Activated T-cell treated with anti-CD3 and anti-CD28 coated beads, Interleukin-2, amount 50 U/mL, for 72 hours (primary cell): Measurements from ENCODE around the gene VAPA. TPM values are rescaled to one million over a fixed set of nuclear protein-coding genes. Genes with fewer than 3 reads are reported as not detected.

Experiments used
- ATAC-seq, 2 donors: fragments of 150-1000 bp; cut with Tn5 transposase; replicated peaks in 1 of 2; 2 replicates each; pipeline ENCODE4 v1.10.0; 2021; ENCODE audit warnings: moderate library complexity in 2 of 2, mild to moderate bottlenecking in 1 of 2
- DNase-seq, 2 donors: peaks; one replicate each; pipeline ENCODE4 v3.0.0; 2021 to 2022; ENCODE audit warnings: mixed read lengths in 1 of 2
- H3K27ac Mint-ChIP-seq: one replicate; pipeline ENCODE4 v1.8.0; 2022; ENCODE audit warnings: mild to moderate bottlenecking, moderate library complexity, mixed read lengths
- H3K27me3 Mint-ChIP-seq: one replicate; pipeline ENCODE4 v1.8.0; 2022; ENCODE audit warnings: low read depth, mixed read lengths
- H3K36me3 Mint-ChIP-seq, 2 donors: one replicate each; pipeline ENCODE4 v1.8.0; 2022; ENCODE audit warnings: mixed read lengths in 2 of 2, mild to moderate bottlenecking in 1 of 2; ENCODE audit not compliant: insufficient read depth in 2 of 2
- H3K4me1 Mint-ChIP-seq: one replicate; pipeline ENCODE4 v1.8.0; 2022; ENCODE audit warnings: low read depth, mixed read lengths
- H3K4me3 Mint-ChIP-seq, 2 donors: one replicate each; pipeline ENCODE4 v1.8.0; 2022; ENCODE audit warnings: mild to moderate bottlenecking in 2 of 2, mixed read lengths in 2 of 2, moderate library complexity in 2 of 2
- H3K9me3 Mint-ChIP-seq, 2 donors: one replicate each; pipeline ENCODE4 v1.8.0; 2022; ENCODE audit warnings: mixed read lengths in 2 of 2
- total RNA-seq, 2 donors: library from RNA; stranded (reverse); gene quantifications; one replicate each; pipeline ENCODE4 v1.2.3, GENCODE V29; 2022

VAPA gene
- total RNA-seq, 2 donors from 2014 or later, result 197 to 209 TPM

DNA sequence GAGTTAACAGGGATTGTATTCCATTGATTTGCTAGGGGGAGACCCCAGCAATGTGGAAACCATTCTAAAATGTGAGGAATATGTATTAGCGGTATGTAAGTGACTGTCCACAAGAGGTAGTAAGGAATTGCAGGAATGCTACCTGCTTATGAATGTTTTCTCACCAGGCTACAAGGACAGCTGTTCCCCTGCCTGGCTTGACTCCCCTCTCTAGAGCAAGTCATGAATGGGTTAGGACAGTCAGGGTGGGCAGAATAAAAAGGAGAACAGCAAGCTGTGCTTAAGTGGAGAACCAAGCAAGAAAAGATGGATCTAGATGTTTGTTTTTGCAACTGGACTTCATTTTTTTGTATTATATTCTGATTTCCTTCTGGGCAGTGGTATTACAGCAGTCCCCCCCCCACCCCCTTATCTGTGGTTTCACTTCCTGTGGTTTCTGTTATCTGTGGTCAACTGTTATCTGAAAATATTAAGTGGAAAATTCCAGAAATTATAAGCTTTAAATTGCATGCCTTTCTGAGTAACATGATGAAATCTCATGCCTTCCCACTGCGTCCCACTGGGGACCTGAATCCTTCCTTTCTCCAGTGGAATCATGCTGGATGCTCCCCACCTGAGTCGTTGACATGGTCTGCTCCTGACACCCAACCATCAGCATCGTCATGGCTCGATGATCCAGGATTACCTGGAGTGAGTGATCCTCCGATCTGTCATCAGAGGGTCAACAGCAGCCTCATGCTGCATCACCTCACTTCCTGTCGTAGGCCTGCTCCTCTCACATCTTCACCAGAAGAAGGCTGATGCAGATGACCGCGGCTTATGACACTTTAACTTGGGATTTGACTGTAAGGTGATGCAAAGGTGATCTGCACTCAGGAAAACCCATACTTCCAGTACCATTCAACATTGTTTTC lies 52.2 kb downstream of the VAPA start:
- no peaks in the 10 kb centered on the region for H3K9me3 Mint-ChIP-seq
- no peak overlapping the region for H3K27ac Mint-ChIP-seq
- no peak for DNase-seq
- H3K27me3 Mint-ChIP-seq, result peaks cover 32% of the 10 kb centered on the region
- no peaks in the 10 kb centered on the region for H3K36me3 Mint-ChIP-seq
- no peak overlapping the region for H3K4me3 Mint-ChIP-seq
- ATAC-seq, result no peak
- H3K4me1 Mint-ChIP-seq, result peaks cover 24% of the 10 kb centered on the region

DNA sequence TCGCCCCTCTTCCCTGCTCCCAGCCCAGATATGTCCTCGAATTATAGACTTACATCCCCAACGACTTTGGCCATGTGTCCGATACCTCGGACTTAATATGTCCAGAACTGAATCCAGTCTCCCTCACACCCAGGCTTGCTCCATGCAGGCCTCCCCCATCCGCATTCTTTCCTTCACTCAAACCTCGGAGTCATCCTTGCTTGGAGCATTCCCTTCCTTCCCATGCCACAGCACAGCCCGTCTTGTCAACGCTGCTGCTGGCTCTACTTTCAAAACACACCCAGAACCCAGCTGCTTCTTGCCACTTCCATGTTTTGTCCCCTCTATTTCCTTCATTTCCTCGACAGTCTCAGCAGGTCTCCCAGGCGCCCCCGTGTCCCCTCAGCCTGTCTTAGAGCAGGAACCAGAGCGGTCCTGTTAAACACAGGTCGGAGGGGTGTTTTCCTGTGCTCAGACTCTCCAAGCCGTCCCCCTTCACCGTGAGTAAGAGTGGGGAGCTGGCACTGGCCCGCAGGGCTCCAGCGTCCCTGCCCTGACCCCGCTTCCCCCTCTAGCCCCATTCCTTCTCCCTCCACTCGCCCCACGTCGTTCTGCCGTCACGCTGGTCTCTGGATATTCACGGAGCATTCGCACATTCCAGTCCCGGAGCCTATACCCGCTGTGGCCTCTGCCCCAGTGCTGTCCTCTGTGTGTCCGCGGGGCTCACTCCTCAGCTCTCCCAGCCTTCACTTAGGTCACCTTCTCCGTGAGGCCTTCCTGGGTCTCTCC lies 54.4 kb downstream of the VAPA start:
- Mint-ChIP-seq H3K9me3 (no peaks in the 10 kb centered on the region), H3K36me3 (no peaks in the 10 kb centered on the region), H3K4me3 (peak overlapping the region in 1 of 2 donors; percentile 52), H3K4me1 (peaks cover 24% of the 10 kb centered on the region), H3K27ac (no peak overlapping the region), H3K27me3 (peaks cover 32% of the 10 kb centered on the region)
- ATAC-seq (peak in 1 of 2 donors; percentile 34), DNase-seq (no peak)

DNA sequence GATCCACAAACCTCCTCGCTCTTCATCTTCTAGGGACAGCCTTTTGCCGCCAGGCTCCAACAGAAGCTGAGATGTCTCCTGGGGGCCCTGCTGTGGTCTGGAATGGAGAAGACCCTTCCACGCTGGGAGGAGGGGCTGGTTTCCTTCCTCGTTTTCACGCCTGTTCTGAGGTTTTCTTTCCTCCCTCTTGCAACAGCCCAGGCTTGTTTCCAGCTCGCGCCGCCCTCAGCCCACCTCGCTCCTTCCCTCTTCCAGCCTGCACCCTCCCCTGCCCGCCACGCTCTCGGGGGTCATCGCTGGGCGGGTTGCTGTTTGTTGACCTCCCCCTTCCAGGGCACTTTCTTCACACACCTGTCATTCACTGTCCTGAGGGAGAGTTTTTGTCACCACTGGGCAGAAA lies 55.4 kb downstream of the VAPA start:
- peaks cover 24% of the 10 kb centered on the region for H3K4me1 Mint-ChIP-seq
- ATAC-seq (no peak), DNase-seq (no peak)
- no peaks in the 10 kb centered on the region for H3K36me3 Mint-ChIP-seq
- H3K27me3 Mint-ChIP-seq, result peaks cover 32% of the 10 kb centered on the region
- H3K4me3 Mint-ChIP-seq, result no peak overlapping the region
- H3K27ac Mint-ChIP-seq, result no peak overlapping the region
- H3K9me3 Mint-ChIP-seq, result no peaks in the 10 kb centered on the region

DNA sequence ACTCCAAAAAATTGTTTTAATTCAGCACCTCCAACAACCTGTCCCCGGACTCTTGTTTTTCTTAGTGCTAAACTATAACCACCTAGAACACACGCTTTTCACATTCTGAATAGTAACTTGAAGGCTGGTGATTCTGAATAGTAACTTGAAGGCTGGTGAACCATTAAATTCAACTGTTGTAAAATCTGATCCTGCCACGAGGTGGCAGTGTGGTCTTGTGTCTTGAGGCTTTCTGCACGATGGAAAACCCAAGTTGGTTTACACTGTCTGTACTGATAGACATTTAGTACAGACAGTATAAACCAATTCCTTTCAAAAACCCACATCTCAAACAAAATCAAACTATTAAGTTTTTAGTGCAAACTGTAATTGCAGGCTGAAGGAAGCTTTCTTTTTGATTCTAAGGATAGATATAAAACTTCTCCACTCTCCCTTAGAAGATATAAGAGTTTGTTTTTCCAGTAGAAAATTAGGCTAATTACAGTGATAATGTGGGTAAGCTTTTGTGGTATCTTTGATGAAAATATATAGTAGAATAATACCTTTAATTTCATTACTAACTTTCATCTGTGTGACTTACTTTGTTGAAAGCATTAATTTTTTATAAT lies 57.6 kb downstream of the VAPA start:
- DNase-seq, result peak; percentile 59 to 77
- Mint-ChIP-seq H3K4me1 (peaks cover 19% of the 10 kb centered on the region), H3K36me3 (peaks cover 0 to 5% of the 10 kb centered on the region in 2 donors), H3K4me3 (no peak overlapping the region), H3K9me3 (peaks cover 0 to 2% of the 10 kb centered on the region in 2 donors), H3K27me3 (peaks cover 32% of the 10 kb centered on the region), H3K27ac (no peak overlapping the region)
- ATAC-seq, result peak; percentile 50 to 61

DNA sequence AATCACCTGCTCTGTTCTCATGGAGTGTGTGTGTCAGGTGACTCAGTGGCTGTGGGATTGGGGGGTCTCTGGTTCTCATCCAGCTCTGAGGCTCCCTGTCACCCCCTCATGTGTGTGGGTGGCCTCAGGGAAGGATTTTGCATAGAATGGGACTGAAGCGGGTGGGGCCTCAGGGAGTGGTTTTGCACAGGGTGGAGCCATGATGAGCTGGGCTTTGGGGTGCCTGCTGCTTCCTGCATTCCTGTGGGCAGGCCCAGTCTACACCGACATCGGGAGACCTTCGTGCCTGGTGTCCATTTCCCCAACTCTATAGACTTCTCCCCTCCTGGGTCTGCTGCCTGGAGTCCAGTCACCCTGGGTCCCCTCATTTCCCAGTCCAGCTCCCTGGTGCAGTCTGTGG lies 59.7 kb downstream of the VAPA start:
- Mint-ChIP-seq H3K27ac (no peak overlapping the region), H3K36me3 (peaks cover 5 to 7% of the 10 kb centered on the region in 2 donors), H3K27me3 (peaks cover 19% of the 10 kb centered on the region), H3K4me3 (no peak overlapping the region), H3K9me3 (peaks cover 2 to 4% of the 10 kb centered on the region in 2 donors), H3K4me1 (peaks cover 13% of the 10 kb centered on the region)
- ATAC-seq, result no peak
- DNase-seq, result no peak

DNA sequence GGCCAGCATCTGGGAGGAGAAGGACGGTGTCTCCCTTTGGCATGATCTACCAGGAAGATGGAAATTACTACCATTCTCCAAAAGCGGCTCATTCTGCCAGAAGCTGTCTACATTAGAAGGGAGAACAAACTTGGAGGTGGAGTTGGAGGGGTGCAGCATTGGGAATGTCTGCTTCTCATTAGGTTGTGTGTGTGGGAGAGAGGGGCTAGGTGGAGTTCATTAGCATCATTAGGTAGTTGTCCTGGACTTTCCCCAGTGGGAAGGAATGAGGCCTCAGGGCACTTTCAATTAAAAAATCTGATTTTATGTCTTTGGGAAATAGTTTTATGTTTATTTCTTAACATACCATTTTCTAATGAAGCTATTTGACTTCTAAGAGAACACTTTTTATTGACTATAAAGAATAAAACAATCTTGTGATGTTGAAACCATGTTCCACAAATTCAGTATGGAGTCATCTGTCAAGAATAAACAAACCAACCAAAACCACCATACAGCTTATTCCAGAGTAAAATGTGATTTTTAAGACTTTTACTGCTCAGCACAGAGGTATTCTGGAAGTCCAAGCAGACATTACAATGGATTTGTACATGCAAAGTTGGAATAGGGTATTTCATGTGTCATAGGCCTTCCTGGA lies 60.6 kb downstream of the VAPA start:
- H3K27ac Mint-ChIP-seq, result no peak overlapping the region
- H3K36me3 Mint-ChIP-seq, result peaks cover 5 to 7% of the 10 kb centered on the region in 2 donors
- H3K9me3 Mint-ChIP-seq, result peaks cover 3 to 4% of the 10 kb centered on the region in 2 donors
- H3K4me1 Mint-ChIP-seq, result peaks cover 4% of the 10 kb centered on the region
- DNase-seq, result no peak
- no peak for ATAC-seq
- no peak overlapping the region for H3K4me3 Mint-ChIP-seq
- peaks cover 9% of the 10 kb centered on the region for H3K27me3 Mint-ChIP-seq

DNA sequence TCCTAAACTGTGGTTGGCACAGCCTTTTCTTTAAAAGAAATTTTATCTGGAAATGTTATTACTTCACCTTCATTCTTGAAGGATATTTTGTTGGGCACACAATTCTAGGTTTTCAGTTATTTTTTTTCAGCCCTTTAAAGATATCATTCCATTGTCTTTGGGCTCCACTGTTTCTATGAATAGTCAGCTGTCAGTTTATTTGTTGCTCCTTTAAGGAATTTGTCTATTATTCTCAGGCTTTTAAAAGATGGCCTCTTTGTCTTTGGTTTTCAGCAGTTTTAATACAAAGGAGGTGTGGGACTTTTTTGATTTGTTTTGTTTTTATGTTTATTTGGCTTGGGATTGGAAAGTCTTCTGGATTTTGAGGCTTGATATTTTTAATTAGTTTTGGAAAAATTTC lies 61.8 kb downstream of the VAPA start:
- no peak for DNase-seq
- Mint-ChIP-seq H3K9me3 (peaks cover 4 to 7% of the 10 kb centered on the region in 2 donors), H3K27me3 (no peaks in the 10 kb centered on the region), H3K4me3 (no peak overlapping the region), H3K27ac (no peak overlapping the region), H3K36me3 (peaks cover 5 to 7% of the 10 kb centered on the region in 2 donors), H3K4me1 (no peaks in the 10 kb centered on the region)
- no peak for ATAC-seq

DNA sequence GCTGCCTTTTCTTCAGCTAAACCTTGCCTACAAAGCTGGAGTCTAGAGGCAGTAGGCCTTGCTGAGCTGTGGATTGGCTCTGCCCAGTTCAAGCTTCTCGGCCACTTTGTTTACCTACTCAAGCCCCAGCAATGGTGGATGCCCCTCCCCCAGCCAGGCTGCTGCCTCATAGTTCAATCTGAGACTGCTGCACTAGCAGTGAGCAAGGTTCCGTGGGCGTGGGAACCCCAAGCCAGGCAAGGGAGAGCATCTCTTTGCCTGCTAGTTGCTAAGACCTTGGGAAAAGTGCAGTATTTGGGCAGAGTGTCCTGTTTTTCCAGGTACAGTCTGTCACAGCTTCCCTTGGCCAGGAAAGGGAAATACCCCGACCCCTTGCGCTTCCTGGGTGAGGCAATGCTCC lies 68.9 kb downstream of the VAPA start:
- H3K4me3 Mint-ChIP-seq, result no peak overlapping the region
- H3K27me3 Mint-ChIP-seq, result no peaks in the 10 kb centered on the region
- no peak for DNase-seq
- peaks cover 0 to 5% of the 10 kb centered on the region in 2 donors for H3K9me3 Mint-ChIP-seq
- no peak for ATAC-seq
- no peaks in the 10 kb centered on the region for H3K4me1 Mint-ChIP-seq
- H3K36me3 Mint-ChIP-seq, result peaks cover 0 to 3% of the 10 kb centered on the region in 2 donors
- no peak overlapping the region for H3K27ac Mint-ChIP-seq

DNA sequence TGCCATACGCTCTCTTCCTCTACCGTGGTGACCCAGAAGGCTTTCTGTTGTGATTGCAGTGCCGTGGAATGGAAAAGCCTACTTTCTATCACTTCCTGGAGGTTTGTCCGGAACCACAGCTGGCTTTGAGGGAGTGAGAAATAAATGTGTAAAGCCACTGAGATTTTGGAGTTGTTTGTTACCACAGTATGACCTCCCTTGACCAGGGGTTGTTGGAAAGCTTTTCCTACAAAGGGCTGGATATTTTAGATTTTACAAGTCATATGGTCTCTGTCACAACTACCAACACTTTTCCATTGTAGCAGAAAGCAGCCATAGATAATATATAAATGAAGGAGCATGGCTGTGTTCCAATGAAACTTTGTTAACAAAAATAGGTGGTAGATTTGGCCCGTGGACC lies 70.3 kb downstream of the VAPA start:
- Mint-ChIP-seq H3K9me3 (peaks cover 0 to 5% of the 10 kb centered on the region in 2 donors), H3K36me3 (no peaks in the 10 kb centered on the region), H3K4me1 (no peaks in the 10 kb centered on the region), H3K4me3 (no peak overlapping the region), H3K27ac (no peak overlapping the region), H3K27me3 (no peaks in the 10 kb centered on the region)
- ATAC-seq (no peak), DNase-seq (no peak)

DNA sequence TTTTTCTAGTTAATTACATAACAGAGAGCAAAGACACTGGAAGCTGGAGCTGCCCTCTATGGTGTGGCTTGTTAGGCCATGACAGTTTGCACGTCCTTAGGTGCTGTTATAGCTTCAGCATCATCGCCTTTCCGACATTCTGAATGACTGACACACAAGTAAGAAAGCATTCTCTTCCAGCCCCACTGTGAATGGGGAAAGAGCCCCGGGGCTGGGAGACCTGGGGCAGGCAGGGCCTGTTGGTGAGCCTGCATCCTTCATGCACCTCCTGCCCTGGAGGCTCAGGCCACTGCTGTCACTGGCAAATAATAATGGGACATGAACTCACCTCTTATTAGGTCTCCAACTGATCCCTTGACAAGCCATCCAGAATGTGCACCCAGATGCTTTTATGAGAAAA lies 71.8 kb downstream of the VAPA start:
- DNase-seq (no peak), ATAC-seq (no peak)
- H3K27me3 Mint-ChIP-seq, result no peaks in the 10 kb centered on the region
- no peaks in the 10 kb centered on the region for H3K4me1 Mint-ChIP-seq
- H3K27ac Mint-ChIP-seq, result no peak overlapping the region
- H3K36me3 Mint-ChIP-seq, result no peaks in the 10 kb centered on the region
- H3K9me3 Mint-ChIP-seq, result no peaks in the 10 kb centered on the region
- H3K4me3 Mint-ChIP-seq, result no peak overlapping the region

DNA sequence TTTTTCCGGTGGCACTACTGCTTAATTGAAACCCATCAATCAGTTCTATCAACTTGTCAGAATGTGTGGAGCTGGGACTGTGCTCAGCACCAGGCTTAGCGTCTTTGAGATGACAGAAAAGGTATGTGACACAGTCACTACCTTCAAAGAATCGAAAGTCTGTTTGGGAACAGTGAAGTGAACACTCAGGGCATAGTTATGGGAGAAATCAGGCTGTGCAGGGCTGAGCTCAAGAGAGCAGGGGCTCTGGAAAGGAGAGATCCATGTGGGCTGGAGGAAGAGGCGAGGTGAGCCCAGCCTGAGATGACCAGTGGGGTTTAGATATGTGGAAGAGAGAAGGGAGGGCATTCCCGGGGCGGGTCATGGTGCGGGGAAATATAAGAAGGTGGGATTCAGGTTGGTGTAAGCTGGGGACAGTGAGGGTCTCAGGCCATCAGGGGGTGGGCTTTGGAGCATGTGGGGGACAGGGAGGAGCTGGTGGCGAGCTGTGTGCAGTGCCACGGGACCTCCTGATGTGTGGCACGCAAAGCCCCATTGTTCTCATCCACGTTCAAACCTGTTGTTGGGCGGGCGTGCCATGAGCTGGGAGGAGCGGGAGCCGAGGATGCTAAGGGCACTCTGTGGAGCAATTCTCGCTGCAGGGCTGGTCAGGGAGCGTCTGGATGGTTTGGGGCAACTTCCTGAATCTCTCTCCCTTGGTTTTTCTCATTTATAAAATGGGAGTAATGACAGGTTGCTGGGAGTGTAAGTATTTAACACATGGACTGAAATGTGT lies 72.5 kb downstream of the VAPA start:
- no peak overlapping the region for H3K27ac Mint-ChIP-seq
- no peak for DNase-seq

DNA sequence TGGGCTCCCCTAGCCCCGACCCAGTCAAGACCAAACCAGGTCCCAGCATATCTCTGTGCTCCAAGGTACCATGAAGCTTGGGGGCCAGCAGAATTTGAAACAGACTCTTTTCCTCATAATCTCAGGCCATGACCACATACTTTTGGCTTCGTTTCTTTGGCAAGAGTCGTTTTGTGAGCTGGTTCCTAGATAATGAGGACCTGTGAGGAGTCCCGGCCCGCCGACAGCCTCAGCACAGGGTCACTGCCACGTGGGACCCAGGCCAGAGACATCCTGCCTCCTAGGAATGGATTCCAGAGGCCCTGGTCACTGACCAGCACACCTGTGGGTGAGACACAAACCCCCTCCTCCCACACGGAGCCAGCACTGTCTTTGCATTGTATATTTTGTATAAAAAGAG lies 73.5 kb downstream of the VAPA start:
- Mint-ChIP-seq H3K27ac (no peak overlapping the region), H3K36me3 (no peaks in the 10 kb centered on the region), H3K27me3 (peaks cover 15% of the 10 kb centered on the region), H3K4me1 (no peaks in the 10 kb centered on the region), H3K9me3 (no peaks in the 10 kb centered on the region), H3K4me3 (no peak overlapping the region)
- no peak for ATAC-seq
- no peak for DNase-seq

More for the DNA sequence above, 72.5 kb downstream of the VAPA start:
- H3K9me3 Mint-ChIP-seq, result no peaks in the 10 kb centered on the region
- H3K27me3 Mint-ChIP-seq, result peaks cover 5% of the 10 kb centered on the region
- ATAC-seq, result no peak
- no peak overlapping the region for H3K4me3 Mint-ChIP-seq
- no peaks in the 10 kb centered on the region for H3K36me3 Mint-ChIP-seq
- H3K4me1 Mint-ChIP-seq, result no peaks in the 10 kb centered on the region
